Breast epithelium (tissue), 3 donors: ENCODE measurements around the gene RUBCN.
"Not testable (repeated sequence)": the region's sequence is repeated elsewhere in the genome, so short reads cannot be mapped to it uniquely, and the experiment has no call there.

Experiments
- POLR2A ChIP-seq: fragments of 450-650 bp; IDR thresholded peaks from one replicate; pipeline ENCODE4 v1.6.1; 2016; ENCODE audit warnings: antibody characterized with exemption, mild to moderate bottlenecking, moderate library complexity
- POLR2AphosphoS5 ChIP-seq, 3 donors: sonication (generic); formaldehyde crosslinking; IDR thresholded peaks; one replicate each; pipeline ENCODE4 v1.6.1; 2017; ENCODE audit warnings: antibody characterized with exemption in 3 of 3
- TF ChIP-seq, protein P1 (sequence below), 3 donors: fragments of 450-650 bp; IDR thresholded peaks; one replicate each; pipeline ENCODE4 v1.5.1; 2016 to 2017; ENCODE audit warnings: antibody characterized with exemption in 3 of 3, mild to moderate bottlenecking in 3 of 3, moderate library complexity in 3 of 3

DNA sequence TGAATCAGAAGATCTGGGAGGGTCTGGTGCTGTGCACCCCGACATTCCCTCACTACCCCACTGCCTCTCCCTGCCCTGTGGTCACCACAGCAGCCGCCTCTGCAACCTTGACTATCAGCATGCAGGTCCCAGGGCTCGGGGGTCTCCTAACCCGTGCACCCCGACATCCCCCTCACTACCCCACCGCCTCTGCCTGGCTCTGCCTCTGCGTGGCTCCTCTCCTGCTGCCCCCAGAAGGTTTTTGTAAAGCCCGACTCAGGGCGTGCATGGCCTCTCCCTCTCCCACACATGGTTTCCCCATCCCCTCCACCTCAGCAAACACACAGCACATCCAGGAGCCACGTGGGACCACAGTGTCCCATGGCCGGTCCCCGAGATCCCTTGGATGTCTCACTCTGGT lies 79.7 kb downstream of the RUBCN start:
- TF ChIP-seq, protein P1, sequence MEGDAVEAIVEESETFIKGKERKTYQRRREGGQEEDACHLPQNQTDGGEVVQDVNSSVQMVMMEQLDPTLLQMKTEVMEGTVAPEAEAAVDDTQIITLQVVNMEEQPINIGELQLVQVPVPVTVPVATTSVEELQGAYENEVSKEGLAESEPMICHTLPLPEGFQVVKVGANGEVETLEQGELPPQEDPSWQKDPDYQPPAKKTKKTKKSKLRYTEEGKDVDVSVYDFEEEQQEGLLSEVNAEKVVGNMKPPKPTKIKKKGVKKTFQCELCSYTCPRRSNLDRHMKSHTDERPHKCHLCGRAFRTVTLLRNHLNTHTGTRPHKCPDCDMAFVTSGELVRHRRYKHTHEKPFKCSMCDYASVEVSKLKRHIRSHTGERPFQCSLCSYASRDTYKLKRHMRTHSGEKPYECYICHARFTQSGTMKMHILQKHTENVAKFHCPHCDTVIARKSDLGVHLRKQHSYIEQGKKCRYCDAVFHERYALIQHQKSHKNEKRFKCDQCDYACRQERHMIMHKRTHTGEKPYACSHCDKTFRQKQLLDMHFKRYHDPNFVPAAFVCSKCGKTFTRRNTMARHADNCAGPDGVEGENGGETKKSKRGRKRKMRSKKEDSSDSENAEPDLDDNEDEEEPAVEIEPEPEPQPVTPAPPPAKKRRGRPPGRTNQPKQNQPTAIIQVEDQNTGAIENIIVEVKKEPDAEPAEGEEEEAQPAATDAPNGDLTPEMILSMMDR (IDR thresholded peaks at IDR 0.05), result not testable (repeated sequence)
- not testable (repeated sequence) for TF ChIP-seq POLR2AphosphoS5 (IDR thresholded peaks at IDR 0.05); POLR2A
